ENCODE data around the gene LRSAM1. TPM values are rescaled to one million over a fixed set of nuclear protein-coding genes. Genes with fewer than 3 reads are reported as not detected.

LRSAM1 gene
- total and polyA plus RNA-seq, 9 donors = 9.0 to 28.5 (median 17.4) TPM

DNA sequence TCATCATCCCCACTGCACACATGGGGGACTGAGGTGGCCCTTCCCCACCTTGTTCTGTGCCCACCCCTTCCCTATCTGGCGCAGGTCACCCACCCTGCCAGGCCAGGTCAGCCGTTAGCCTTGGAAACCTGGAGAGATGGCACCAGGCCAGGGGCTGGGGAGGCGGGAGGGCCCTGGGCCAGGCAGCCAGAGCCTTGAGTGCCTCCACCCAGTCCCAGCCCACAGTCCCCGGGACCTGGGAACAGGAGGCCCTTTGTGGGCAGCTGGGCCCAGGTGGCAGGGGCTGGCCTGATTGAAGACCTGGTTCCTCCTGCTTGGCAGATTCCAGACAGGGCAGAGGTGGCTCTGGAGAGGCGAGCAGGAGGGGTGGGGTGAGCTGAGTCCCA, 70.6 kb downstream of the LRSAM1 start:
- H3K4me3 ChIP-seq = no peak overlapping the region
- peak overlapping the region; percentile 77 to 79 for H3K27ac ChIP-seq
- H3K4me1 ChIP-seq (ENCODE audit: insufficient read depth) = peaks cover 22% of the 10 kb centered on the region
- intact Hi-C loops (cut with DNase I) = no loop called here
- peak in 3 of 5 donors; percentile 65 to 74 (median 72) for DNase-seq
- H3K27me3 ChIP-seq = no peaks in the 10 kb centered on the region
- WGBS, 3 donors = 20 to 34% (median 23%) methylated on average over 4 to 5 of the region's 5 CpGs
- no peak for TF ChIP-seq CTCF (IDR thresholded peaks at IDR 0.05)
- TF ChIP-seq POLR2A (IDR thresholded peaks at IDR 0.05) = no peak
- TF ChIP-seq EP300 (IDR thresholded peaks at IDR 0.05) = no peak
- no peaks in the 10 kb centered on the region for H3K9me3 ChIP-seq
- no peaks in the 10 kb centered on the region for H3K36me3 ChIP-seq

DNA sequence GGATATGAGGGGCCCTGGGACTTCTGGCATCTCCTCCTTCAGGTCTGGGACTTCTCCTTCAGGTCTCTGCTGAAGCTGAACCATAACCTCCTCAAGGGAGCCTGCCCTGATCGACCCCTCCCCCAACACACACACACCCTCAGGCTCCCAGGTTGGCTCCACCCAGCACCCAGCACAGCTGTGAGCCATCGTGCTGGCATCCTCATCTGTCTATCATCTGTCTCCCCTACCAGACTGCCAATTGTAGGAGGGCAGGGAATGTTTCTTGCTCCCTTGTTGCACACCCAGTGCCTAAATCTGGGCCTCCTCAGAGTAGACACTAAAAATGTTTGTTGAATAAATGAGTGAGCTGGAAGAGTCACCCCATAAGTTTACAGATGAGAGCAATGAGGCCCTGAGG, 71.4 kb downstream of the LRSAM1 start:
- intact Hi-C loops (cut with DNase I) = no loop called here
- H3K36me3 ChIP-seq = no peaks in the 10 kb centered on the region

GRCh38 chr9:127523312-127523851, 72.1 kb downstream of the LRSAM1 start:
- Histone ChIP-seq H3K27ac (no peak overlapping the region), H3K4me1 (ENCODE audit: insufficient read depth) (peaks cover 26% of the 10 kb centered on the region), H3K4me3 (no peak overlapping the region), H3K9me3 (no peaks in the 10 kb centered on the region), H3K27me3 (no peaks in the 10 kb centered on the region), H3K36me3 (no peaks in the 10 kb centered on the region)
- WGBS, 3 donors = 94 to 95% (median 95%) methylated on average over 9 of the region's 9 CpGs
- intact Hi-C loops (cut with DNase I) = no loop called here
- DNase-seq = no peak
- TF ChIP-seq CTCF (IDR thresholded peaks at IDR 0.05) = no peak
- no peak for TF ChIP-seq EP300 (IDR thresholded peaks at IDR 0.05)
- TF ChIP-seq POLR2A (IDR thresholded peaks at IDR 0.05) = no peak

More for the DNA sequence above, 71.4 kb downstream of the LRSAM1 start:
- no peak overlapping the region for H3K4me3 ChIP-seq
- peak overlapping the region in 1 of 2 donors; percentile 77 for H3K27ac ChIP-seq
- no peaks in the 10 kb centered on the region for H3K9me3 ChIP-seq
- no peaks in the 10 kb centered on the region for H3K27me3 ChIP-seq
- TF ChIP-seq CTCF (IDR thresholded peaks at IDR 0.05) (no peak), POLR2A (IDR thresholded peaks at IDR 0.05) (no peak), EP300 (IDR thresholded peaks at IDR 0.05) (no peak)
- peaks cover 22% of the 10 kb centered on the region for H3K4me1 ChIP-seq (ENCODE audit: insufficient read depth)
- WGBS, 3 donors = 70 to 90% (median 72%) methylated on average over 2 of the region's 2 CpGs
- no peak for DNase-seq

GRCh38 chr9:127524373-127524772, 73.1 kb downstream of the LRSAM1 start:
- intact Hi-C loops (cut with DNase I) = no loop called here
- Histone ChIP-seq H3K4me1 (ENCODE audit: insufficient read depth) (peaks cover 31% of the 10 kb centered on the region), H3K9me3 (no peaks in the 10 kb centered on the region), H3K36me3 (no peaks in the 10 kb centered on the region), H3K4me3 (no peak overlapping the region), H3K27me3 (no peaks in the 10 kb centered on the region), H3K27ac (no peak overlapping the region)
- DNase-seq = no peak
- no peak for TF ChIP-seq CTCF (IDR thresholded peaks at IDR 0.05)
- TF ChIP-seq EP300 (IDR thresholded peaks at IDR 0.05) = no peak
- TF ChIP-seq POLR2A (IDR thresholded peaks at IDR 0.05) = no peak
- WGBS, 3 donors = 26 to 51% (median 37%) methylated on average over 6 of the region's 6 CpGs
